ENCODE measurements around the gene SETD5. TPM values are rescaled to one million over a fixed set of nuclear protein-coding genes. Genes with fewer than 3 reads are reported as not detected.

The SETD5 gene
- total RNA-seq, 3 donors from 2014 or later, result 63.0 to 135 (median 118) TPM

DNA sequence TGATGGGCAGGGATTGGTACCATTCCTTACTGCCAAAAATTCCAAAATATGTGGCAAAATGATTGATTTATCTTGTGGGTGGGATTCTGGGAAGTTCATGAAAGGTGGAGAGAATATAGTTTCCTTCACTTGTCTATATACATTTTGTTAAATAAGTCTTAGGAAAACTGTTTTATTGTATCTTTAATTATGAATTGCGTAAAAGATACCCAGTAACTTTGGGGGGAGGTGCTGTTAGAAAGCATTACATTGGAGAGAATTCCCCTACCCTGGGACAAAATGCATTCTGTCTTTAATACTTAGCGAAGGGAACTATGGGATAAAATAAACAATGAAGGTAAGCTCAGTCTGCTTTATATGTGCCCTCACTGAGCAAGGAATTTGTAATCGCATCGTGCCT, 4.6 kb downstream of the SETD5 start:
- H3K4me1 ChIP-seq, result peaks cover 3 to 30% of the 10 kb centered on the region in 2 donors
- H3K27ac ChIP-seq, result peak overlapping the region; percentile 22 to 100
- intact Hi-C loops (cut with DNase I; ENCODE audit: low total_unique reads), result no loop called here

DNA sequence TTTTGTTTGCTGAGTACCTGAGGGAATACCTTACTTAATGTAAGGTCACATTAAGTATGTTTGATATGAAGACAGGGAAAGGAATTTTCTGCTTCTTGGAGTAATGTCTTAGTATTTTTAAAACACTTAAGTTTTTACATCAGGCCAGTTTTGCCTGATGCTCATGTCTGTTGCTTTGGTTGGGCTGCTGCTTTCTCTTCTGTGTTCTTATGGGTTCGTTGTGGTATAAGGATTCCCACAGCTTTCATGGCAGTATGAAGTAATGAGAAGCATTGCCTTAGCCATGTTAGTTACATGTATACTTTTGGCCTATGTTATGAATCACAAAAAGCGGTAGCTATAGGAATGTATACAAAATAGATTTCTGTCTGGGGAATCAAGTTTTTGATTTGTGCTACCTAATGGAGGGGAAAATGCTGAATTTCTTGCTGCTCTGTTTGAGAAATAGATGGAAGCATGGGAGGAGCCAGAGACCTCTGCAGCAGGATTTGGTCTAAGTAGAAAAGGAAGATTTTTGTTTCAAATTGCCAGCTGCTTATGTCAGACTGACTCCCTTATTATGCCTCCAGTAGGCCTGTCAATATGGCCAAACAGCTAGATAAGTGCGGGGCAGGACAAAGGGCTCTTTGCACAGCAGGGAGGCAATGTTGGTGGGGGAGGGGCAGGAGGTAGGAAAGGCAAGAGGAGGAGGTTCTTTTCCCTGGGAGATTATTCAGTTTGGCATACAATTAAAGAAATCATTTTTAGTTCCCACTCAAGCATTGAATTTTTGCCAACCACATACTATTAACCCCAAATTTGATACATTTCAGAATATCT, 5.2 kb downstream of the SETD5 start:
- intact Hi-C loops (cut with DNase I; ENCODE audit: low total_unique reads), result no loop called here
- H3K4me3 ChIP-seq, result peak overlapping the region in 1 of 3 donors; percentile 32

More for the DNA sequence above, 4.6 kb downstream of the SETD5 start:
- Histone ChIP-seq H3K9me3 (no peaks in the 10 kb centered on the region), H3K4me3 (peak overlapping the region in 1 of 3 donors; percentile 32), H3K36me3 (no peaks in the 10 kb centered on the region), H3K27me3 (no peaks in the 10 kb centered on the region)
- TF ChIP-seq POLR2A (IDR thresholded peaks at IDR 0.05) (no peak), POLR2AphosphoS5 (IDR thresholded peaks at IDR 0.05) (no peak)
- TF ChIP-seq, protein P1, sequence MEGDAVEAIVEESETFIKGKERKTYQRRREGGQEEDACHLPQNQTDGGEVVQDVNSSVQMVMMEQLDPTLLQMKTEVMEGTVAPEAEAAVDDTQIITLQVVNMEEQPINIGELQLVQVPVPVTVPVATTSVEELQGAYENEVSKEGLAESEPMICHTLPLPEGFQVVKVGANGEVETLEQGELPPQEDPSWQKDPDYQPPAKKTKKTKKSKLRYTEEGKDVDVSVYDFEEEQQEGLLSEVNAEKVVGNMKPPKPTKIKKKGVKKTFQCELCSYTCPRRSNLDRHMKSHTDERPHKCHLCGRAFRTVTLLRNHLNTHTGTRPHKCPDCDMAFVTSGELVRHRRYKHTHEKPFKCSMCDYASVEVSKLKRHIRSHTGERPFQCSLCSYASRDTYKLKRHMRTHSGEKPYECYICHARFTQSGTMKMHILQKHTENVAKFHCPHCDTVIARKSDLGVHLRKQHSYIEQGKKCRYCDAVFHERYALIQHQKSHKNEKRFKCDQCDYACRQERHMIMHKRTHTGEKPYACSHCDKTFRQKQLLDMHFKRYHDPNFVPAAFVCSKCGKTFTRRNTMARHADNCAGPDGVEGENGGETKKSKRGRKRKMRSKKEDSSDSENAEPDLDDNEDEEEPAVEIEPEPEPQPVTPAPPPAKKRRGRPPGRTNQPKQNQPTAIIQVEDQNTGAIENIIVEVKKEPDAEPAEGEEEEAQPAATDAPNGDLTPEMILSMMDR (IDR thresholded peaks at IDR 0.05), result no peak
- no peak for DNase-seq (ENCODE audit: low spot score in 2 of 2)

DNA sequence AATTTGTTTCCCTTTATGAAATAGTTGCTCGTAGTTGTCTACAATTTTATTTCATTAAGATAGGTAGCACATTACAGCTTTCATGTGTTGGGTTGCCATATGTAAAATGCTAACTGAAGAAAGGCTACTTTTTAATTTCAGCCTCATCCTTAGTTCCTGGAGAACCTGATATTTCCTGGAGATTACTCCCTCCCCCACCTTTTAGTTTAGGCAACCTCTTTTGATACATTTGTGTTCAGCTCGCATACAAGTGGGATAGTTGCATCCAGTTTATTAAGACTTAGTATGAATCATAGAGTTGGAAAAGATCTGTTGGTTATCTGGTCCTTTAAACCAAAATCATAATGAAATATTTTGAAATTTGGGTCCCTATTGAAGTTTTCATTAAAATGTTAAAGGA, 6.0 kb downstream of the SETD5 start:
- intact Hi-C loops (cut with DNase I; ENCODE audit: low total_unique reads), result no loop called here
- peak overlapping the region; percentile 22 to 100 for H3K27ac ChIP-seq
- H3K4me1 ChIP-seq, result peaks cover 3 to 30% of the 10 kb centered on the region in 2 donors
- TF ChIP-seq, protein P1 (IDR thresholded peaks at IDR 0.05), result no peak
- TF ChIP-seq POLR2A (IDR thresholded peaks at IDR 0.05), result no peak
- no peak for TF ChIP-seq POLR2AphosphoS5 (IDR thresholded peaks at IDR 0.05)
- H3K36me3 ChIP-seq, result no peaks in the 10 kb centered on the region
- no peak overlapping the region for H3K4me3 ChIP-seq
- no peaks in the 10 kb centered on the region for H3K9me3 ChIP-seq
- no peaks in the 10 kb centered on the region for H3K27me3 ChIP-seq
- DNase-seq (ENCODE audit: low spot score in 2 of 2), result no peak

More for the DNA sequence above, 5.2 kb downstream of the SETD5 start:
- TF ChIP-seq POLR2AphosphoS5 (IDR thresholded peaks at IDR 0.05) (no peak), POLR2A (IDR thresholded peaks at IDR 0.05) (no peak)
- TF ChIP-seq, protein P1 (IDR thresholded peaks at IDR 0.05), result no peak
- no peaks in the 10 kb centered on the region for H3K9me3 ChIP-seq
- DNase-seq (ENCODE audit: low spot score in 2 of 2), result no peak
- H3K4me1 ChIP-seq, result peaks cover 3 to 30% of the 10 kb centered on the region in 2 donors
- peak overlapping the region; percentile 22 to 100 for H3K27ac ChIP-seq
- no peaks in the 10 kb centered on the region for H3K36me3 ChIP-seq
- H3K27me3 ChIP-seq, result no peaks in the 10 kb centered on the region

DNA sequence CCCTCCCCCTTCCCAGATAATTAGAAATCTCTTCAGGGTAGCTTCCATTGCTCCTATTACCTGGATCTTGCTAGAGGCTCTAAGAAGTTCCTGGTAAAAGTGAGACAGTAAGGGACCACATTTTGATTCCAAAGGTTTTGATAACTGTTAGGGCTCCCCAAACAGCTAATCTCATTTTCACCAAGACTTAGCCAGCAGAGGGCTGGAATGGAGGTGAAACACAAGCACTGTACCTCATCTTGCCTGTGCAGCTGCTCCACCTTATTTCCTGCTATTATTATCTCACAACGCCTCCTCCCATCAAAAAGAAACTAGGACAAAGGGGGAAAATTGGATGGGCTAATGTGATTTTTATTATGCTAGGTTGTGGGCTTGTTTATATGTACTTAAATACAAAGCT, 7.3 kb downstream of the SETD5 start:
- no peak overlapping the region for H3K4me3 ChIP-seq
- intact Hi-C loops (cut with DNase I; ENCODE audit: low total_unique reads), result no loop called here
- no peaks in the 10 kb centered on the region for H3K27me3 ChIP-seq
- peaks cover 3 to 27% of the 10 kb centered on the region in 2 donors for H3K4me1 ChIP-seq
- no peaks in the 10 kb centered on the region for H3K9me3 ChIP-seq
- H3K27ac ChIP-seq, result peak overlapping the region; percentile 28 to 54
- DNase-seq (ENCODE audit: low spot score in 2 of 2), result no peak
- no peaks in the 10 kb centered on the region for H3K36me3 ChIP-seq
- TF ChIP-seq POLR2A (IDR thresholded peaks at IDR 0.05) (no peak), POLR2AphosphoS5 (IDR thresholded peaks at IDR 0.05) (no peak)
- TF ChIP-seq, protein P1 (IDR thresholded peaks at IDR 0.05), result no peak

DNA sequence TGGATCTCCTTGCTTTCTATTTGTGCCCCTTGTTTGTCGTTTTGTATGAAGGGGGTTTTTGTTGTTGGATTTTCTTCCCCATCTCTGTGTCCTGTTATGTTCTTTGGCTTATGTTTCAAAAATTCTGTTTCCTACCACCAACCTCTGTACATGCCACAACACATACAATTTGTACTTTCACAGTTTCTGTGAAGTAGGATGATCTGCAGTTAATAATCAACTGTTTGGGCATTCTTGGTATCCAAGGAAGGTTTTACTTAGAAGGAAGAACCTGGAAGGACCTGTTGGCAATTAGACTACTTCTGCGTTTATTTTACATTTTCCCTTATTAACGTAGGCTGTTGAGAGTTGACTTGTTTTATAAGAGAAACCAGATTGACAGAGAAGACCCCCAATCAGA, 8.3 kb downstream of the SETD5 start:
- H3K4me3 ChIP-seq, result no peak overlapping the region
- H3K4me1 ChIP-seq, result peaks cover 1 to 17% of the 10 kb centered on the region in 2 donors
- peak overlapping the region; percentile 2 to 54 for H3K27ac ChIP-seq

More for the DNA sequence above, 8.3 kb downstream of the SETD5 start:
- Histone ChIP-seq H3K27me3 (no peaks in the 10 kb centered on the region), H3K9me3 (no peaks in the 10 kb centered on the region), H3K36me3 (no peaks in the 10 kb centered on the region)
- DNase-seq (ENCODE audit: low spot score in 2 of 2), result no peak
- intact Hi-C loops (cut with DNase I; ENCODE audit: low total_unique reads), result no loop called here
- no peak for TF ChIP-seq POLR2A (IDR thresholded peaks at IDR 0.05)
- no peak for TF ChIP-seq POLR2AphosphoS5 (IDR thresholded peaks at IDR 0.05)
- TF ChIP-seq, protein P1 (IDR thresholded peaks at IDR 0.05), result no peak

All from breast epithelium (tissue), 4 donors.